GM18873 (cell line): ENCODE results near the gene KLC1.

Source experiments
- ATAC-seq: cut with Tn5 transposase; IDR thresholded peaks from one replicate; pipeline ENCODE4 v1.9.1; 2021; ENCODE audit warnings: mild to moderate bottlenecking, moderate library complexity, moderate number of reproducible peaks; ENCODE audit not compliant: unreplicated experiment, low FRiP score

Gene KLC1

GRCh38 chr14:103715052-103716000 lies 86.3 kb downstream of the KLC1 start, which contains the start of the genes XRCC3 and ZFYVE21:
Gene XRCC3, minus strand, starts transcription at chr14:103715451. Its CDS starts 4,364 bp downstream, at chr14:103711087.
Gene ZFYVE21, plus strand, starts transcription at chr14:103715810. Its CDS starts 32 bp downstream, at chr14:103715842.
- peak; percentile 96 for ATAC-seq

GRCh38 chr14:103716091-103716801 lies 87.2 kb downstream of the KLC1 start:
- no peak for ATAC-seq

GRCh38 chr14:103716899-103717411 lies 87.9 kb downstream of the KLC1 start:
- no peak for ATAC-seq

- ATAC-seq = no peak
Measured at GRCh38 chr14:103718572-103718971, 89.6 kb downstream of the KLC1 start.

DNA sequence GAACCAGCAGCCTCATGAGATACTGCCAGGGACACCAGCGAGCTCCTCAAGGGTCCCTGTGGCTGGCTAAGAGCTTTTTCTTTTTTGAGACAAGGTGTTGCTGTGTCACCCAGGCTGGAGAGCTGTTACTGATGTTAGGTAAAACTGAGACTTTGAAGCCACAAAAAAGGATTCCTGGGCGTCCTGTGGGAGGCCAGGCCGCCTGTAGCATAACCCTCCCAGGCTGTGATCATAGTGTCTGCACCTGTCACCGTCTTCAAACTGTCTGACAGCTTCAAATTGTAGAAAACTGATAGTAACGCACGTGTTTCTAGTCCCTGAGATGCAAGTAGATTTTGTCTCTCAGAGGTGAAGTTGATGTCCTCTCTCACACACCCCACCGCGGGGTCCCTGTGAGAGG lies 90.7 kb downstream of the KLC1 start:
- no peak for ATAC-seq

GRCh38 chr14:103721334-103722120 lies 92.5 kb downstream of the KLC1 start:
- no peak for ATAC-seq

DNA sequence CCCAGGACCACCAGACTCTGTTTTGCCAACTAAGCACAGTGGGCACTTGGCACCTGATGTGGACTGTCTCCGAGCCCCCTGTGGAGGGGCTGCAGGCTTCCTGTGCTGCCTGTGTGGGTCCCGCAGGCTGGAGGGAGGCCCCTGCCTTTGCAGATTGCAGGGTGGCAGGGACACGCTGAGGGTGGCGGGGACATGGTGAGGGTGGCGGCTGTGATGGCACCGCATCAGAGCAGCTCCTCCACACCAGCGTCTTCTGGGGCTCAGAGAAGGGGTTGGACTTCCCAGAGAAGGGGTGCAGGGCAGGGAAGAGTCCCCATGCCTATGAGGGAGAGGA lies 94.7 kb downstream of the KLC1 start:
- no peak for ATAC-seq

DNA sequence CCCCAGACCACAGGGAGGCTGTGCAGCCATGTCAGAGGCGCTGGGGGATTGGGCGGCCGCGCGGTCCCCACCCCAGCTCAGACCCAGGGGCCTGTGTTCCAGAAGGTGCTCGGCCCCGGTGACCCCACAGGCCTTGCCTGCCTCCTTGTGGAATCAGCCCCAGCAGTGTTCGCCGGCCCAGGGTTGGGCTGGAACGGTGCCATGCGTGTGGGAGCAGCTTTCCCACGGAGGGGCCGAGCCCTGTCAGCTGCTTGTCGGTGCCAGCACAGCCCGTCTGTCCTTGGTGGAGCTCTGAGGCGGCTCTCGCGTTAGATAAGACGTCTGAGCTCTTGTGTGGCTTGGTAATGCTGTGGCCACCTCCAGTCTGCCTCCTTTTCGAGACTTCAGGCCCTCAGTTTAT lies 95.1 kb downstream of the KLC1 start:
- ATAC-seq = no peak

DNA sequence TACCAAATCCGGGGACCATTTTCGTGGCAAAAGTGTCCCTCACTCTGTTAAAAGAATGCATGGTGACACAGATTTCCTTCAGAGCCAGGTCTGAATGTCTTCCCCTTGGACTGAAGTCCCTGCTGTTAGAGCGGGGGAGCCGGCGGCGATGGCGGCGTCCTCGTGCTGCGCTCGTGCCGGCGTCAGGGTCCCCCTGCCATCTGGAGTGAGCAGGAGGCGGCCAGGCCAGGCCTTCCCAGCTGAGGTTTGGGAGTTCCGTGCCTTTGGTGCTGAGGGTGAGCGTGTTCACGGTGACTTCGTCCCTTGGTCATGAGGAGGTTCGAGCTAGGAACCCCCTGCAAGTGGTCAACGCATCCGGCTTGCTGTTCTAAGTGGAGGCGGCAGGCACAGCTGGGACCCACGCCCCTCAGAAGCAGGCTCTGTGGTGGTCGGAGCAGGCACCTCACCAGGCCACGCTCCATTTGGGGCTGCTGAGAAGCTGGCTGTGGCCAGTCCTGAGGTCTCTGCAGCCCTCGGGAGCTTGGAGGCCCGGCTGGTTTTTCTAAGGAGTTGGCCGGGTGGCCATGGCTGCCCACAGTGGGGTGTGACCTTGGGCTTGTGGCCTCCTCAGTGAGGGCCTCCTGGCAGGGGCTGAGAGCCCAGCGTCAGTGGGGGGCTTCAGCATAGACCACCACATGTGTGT lies 96.1 kb downstream of the KLC1 start:
- ATAC-seq = no peak

DNA sequence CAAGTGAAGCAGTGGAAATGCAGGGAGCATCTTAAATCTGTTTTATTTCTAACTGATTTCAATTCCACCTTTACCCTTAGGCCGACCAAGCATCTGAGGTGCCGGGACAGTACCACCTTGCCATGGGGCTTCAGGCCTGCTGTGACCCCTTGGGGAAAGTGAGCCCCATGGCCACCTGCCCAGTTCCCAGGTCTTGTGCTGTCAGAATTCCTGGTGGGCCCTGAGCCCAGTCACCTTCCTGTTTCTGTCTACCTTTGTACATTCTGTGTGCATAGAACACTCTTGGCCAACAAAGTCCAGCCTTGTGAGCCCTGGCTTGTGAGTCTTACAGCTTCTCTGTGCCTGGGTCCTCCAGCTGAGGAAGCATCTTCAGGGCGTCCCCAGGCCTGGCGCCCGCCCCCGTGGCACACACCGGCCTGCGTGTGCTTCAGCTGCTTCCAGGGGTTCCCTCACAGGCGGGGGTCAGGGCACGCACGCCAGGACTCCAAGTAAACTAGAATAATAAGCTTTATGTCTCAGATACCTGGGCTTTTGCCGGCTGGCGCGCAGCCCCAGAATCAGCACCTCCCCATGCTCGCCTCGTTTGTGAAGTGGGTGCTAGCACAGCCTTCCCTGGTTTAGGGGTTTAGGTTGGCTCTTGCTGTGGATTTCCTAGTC lies 96.9 kb downstream of the KLC1 start:
- no peak for ATAC-seq

- no peak for ATAC-seq
Measured at GRCh38 chr14:103726474-103726873, 97.5 kb downstream of the KLC1 start.

DNA sequence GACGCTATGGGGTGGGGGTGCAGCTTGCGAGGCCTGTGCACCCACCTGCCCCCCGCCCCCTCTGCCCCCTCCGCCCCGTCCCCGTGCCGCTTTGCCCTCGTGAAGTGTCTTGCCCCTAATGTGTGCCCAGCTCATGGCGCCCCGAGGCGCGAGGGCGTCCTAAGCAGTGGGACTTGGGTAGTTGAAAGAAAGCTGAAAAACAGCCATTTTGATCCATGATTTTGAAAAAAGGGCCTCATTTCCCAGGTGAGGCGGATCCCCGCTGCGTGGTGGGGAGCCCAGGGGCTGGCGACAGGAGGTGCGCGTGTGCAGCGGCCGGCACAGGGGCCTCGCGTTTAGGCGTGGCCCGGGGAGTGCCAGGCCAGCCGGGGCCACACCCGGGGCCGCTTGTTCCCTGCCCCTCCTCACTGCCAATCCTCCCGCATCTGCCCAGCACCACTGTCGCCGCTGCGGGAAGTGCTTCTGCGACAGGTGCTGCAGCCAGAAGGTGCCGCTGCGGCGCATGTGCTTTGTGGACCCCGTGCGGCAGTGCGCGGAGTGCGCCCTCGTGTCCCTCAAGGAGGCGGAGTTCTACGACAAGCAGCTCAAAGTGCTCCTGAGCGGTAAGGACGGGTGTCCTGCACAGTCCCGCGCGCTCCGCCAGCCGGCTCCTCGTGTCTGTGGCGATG lies 98.4 kb downstream of the KLC1 start:
- ATAC-seq = no peak

GRCh38 chr14:103728141-103728540 lies 99.1 kb downstream of the KLC1 start:
- ATAC-seq = no peak

- no peak for ATAC-seq
Measured at GRCh38 chr14:103728721-103729120, 99.7 kb downstream of the KLC1 start.

DNA sequence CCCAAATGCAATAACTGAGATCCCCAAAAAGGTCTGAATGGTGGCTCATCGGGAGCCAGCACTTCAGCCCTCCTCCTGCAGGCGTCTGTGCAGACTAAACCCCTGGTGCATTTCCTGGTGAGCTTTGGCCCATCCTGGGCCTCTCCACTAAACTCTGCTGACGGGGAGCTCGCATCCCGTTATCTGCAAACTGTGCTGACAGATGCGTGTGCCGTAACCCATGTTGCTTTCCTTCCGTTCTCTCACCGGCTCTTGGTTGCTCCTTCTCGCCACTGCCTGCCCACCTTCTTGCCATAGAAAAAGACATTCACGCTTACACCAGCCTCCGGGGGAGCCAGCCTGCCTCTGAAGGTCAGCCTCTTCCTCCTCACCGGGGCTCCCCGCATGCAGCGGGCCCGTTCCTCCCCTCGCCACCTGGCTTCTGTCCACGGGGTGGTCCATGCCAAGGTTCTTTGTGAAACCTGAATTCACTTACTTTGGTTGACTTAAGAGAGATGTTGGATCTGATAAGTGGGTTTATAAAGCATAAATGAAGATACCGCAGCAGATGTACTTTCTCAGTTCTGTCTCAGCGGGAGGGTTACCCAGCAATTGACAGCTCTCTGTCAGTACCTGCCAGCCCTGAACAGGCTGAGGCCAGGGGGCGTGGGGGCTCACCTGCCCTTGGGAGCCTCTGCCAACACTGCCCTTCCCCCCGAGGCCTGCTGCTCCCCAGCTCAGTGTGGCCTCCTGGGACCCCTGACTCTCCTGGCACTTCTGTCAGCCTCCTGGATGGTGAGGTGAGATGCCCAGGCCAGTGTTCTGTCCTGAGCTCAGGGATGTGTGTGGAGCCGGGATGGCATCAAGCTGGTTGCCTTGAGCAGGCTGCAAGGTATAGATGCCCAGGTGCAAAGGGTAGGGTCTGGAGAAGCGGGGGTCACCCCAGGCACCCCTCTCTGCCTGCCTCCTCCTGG lies 100.8 kb downstream of the KLC1 start:
- no peak for ATAC-seq

- ATAC-seq = no peak
Measured at GRCh38 chr14:103730490-103731035, 101.6 kb downstream of the KLC1 start.

- no peak for ATAC-seq
Measured at GRCh38 chr14:103731481-103731880, 102.5 kb downstream of the KLC1 start.
